ENCODE data around the gene ACO2.
A peak's percentile ranks its signal among the peaks of the same experiment; 100 is the strongest.

ACO2 gene

GRCh38 chr22:41447435-41448188 is 21.3 kb upstream of the ACO2 start:
- DNase-seq = peak in 48 of 51 donors; percentile 34 to 90 (median 69)

- peak; percentile 59 to 100 (median 97) for DNase-seq
Measured at GRCh38 chr22:41448189-41448808, 20.6 kb upstream of the ACO2 start.

- no peak for DNase-seq
Measured at GRCh38 chr22:41458161-41458728, 10.7 kb upstream of the ACO2 start.

- DNase-seq = no peak
Measured at GRCh38 chr22:41459431-41459830, 9.5 kb upstream of the ACO2 start.

- DNase-seq = peak in 37 of 51 donors; percentile 19 to 85 (median 56)
Measured at GRCh38 chr22:41460071-41460470, 8.8 kb upstream of the ACO2 start.

- DNase-seq = no peak
Measured at GRCh38 chr22:41461901-41462300, 7.0 kb upstream of the ACO2 start.

GRCh38 chr22:41469218-41469851 is 418 bp downstream of the ACO2 start:
- DNase-seq = peak in 2 of 51 donors; percentile 54 to 55

GRCh38 chr22:41470886-41471285 is 2.0 kb downstream of the ACO2 start:
- DNase-seq = no peak

GRCh38 chr22:41471568-41471967 is 2.7 kb downstream of the ACO2 start:
- no peak for DNase-seq

- no peak for DNase-seq
Measured at GRCh38 chr22:41474872-41475451, 6.0 kb downstream of the ACO2 start.

- DNase-seq = no peak
Measured at GRCh38 chr22:41478473-41478872, 9.6 kb downstream of the ACO2 start.

GRCh38 chr22:41478891-41479521 is 10.1 kb downstream of the ACO2 start:
- DNase-seq = peak in 6 of 51 donors; percentile 13 to 71 (median 21)

- DNase-seq = peak in 37 of 51 donors; percentile 21 to 91 (median 60)
Measured at GRCh38 chr22:41479671-41480396, 10.9 kb downstream of the ACO2 start.

- peak in 4 of 51 donors; percentile 14 to 78 (median 60) for DNase-seq
Measured at GRCh38 chr22:41480397-41480735, 11.4 kb downstream of the ACO2 start.

GRCh38 chr22:41481131-41481830 is 12.4 kb downstream of the ACO2 start:
- DNase-seq = peak in 24 of 51 donors; percentile 9 to 57 (median 26)

- DNase-seq = peak in 1 of 51 donors; percentile 10
Measured at GRCh38 chr22:41481925-41482318, 13.0 kb downstream of the ACO2 start.

- no peak for DNase-seq
Measured at GRCh38 chr22:41482319-41482935, 13.5 kb downstream of the ACO2 start.

- DNase-seq = no peak
Measured at GRCh38 chr22:41485033-41485432, 16.1 kb downstream of the ACO2 start.
